GM12865 (cell line): Measurements from ENCODE around the gene MICAL2.

Experiments used
- DNase-seq: peaks from one replicate; pipeline ENCODE4 v3.0.0; 2010; ENCODE audit warnings: low read depth
- H3K4me3 ChIP-seq: 2 replicates; pipeline ENCODE4 v1.5.1; 2011; ENCODE audit warnings: mild to moderate bottlenecking, low read depth, low read length, control low read depth
- CTCF ChIP-seq: IDR thresholded peaks from 2 replicates; pipeline ENCODE4 v1.5.1; 2011; ENCODE audit warnings: low read length, control low read depth, low read depth, inconsistent platforms; ENCODE audit not compliant: insufficient read depth; ENCODE audit errors: missing control alignments

MICAL2 gene

GRCh38 chr11:12234221-12234620, 123.8 kb downstream of the MICAL2 start:
- no peak for TF ChIP-seq CTCF
- DNase-seq, result no peak
- no peak overlapping the region for H3K4me3 ChIP-seq

GRCh38 chr11:12235080-12235479, 124.7 kb downstream of the MICAL2 start:
- H3K4me3 ChIP-seq, result no peak overlapping the region
- DNase-seq, result no peak
- no peak for TF ChIP-seq CTCF

GRCh38 chr11:12235553-12235946, 125.2 kb downstream of the MICAL2 start:
- DNase-seq, result peak; percentile 39
- TF ChIP-seq CTCF, result peak; percentile 5
- H3K4me3 ChIP-seq, result no peak overlapping the region

- no peak overlapping the region for H3K4me3 ChIP-seq
- peak; percentile 62 for TF ChIP-seq CTCF
- DNase-seq, result peak; percentile 77
Observed at GRCh38 chr11:12235947-12236743, 125.8 kb downstream of the MICAL2 start.

- H3K4me3 ChIP-seq, result no peak overlapping the region
- no peak for DNase-seq
- TF ChIP-seq CTCF, result no peak
Observed at GRCh38 chr11:12236744-12237101, 126.3 kb downstream of the MICAL2 start.

GRCh38 chr11:12237381-12237784, 127.0 kb downstream of the MICAL2 start:
- TF ChIP-seq CTCF, result no peak
- DNase-seq, result no peak
- H3K4me3 ChIP-seq, result no peak overlapping the region

- H3K4me3 ChIP-seq, result no peak overlapping the region
- no peak for TF ChIP-seq CTCF
- no peak for DNase-seq
Observed at GRCh38 chr11:12238420-12238819, 128.0 kb downstream of the MICAL2 start.
